OCI-LY7 (cell line): ENCODE measurements around the gene CDK14.

Experiments
- CTCF ChIP-seq: fragments of 200-600 bp; sonication (generic); conservative IDR thresholded peaks from 2 replicates; pipeline ENCODE4 v1.5.1; 2014; ENCODE audit warnings: mild to moderate bottlenecking, antibody characterized with exemption, low read length, moderate library complexity, mixed read lengths
- EZH2phosphoT487 ChIP-seq: fragments of 200-600 bp; sonication (generic); IDR thresholded peaks from 2 replicates; pipeline ENCODE4 v1.6.1; 2018; ENCODE audit warnings: low read depth, borderline replicate concordance, mild to moderate bottlenecking, mixed run types, antibody characterized with exemption, low read length, moderate library complexity, mixed read lengths

- TF ChIP-seq CTCF = no peak
- no peak for TF ChIP-seq EZH2phosphoT487
Measured at GRCh38 chr7:91164506-91164905, 568.4 kb downstream of the CDK14 start.
